Inflammatory macrophage treated with lipopolysaccharide for 4 hours (primary cell): ENCODE measurements around the gene LIG1.

ENCODE experiments used
- DNase-seq: peaks from one replicate; pipeline ENCODE4 v3.0.0-alpha.2; 2020

Gene LIG1

GRCh38 chr19:48069435-48069834, 100.7 kb downstream of the LIG1 start:
- DNase-seq = no peak
